Dermis blood vessel endothelial cell (primary cell): ENCODE results near the gene EIF4A3. TPM values are rescaled to one million over a fixed set of nuclear protein-coding genes. Genes with fewer than 3 reads are reported as not detected.

ENCODE experiments used
- DNase-seq: peaks from one replicate; pipeline ENCODE4 v3.0.0; 2010
- total RNA-seq: library from RNA; depleted of rRNA; stranded (reverse); fragments of >200 nt; gene quantifications from 2 replicates; pipeline ENCODE4 v1.2.3, GENCODE V29; 2014

Gene EIF4A3
- total RNA-seq, 1 donor from 2014 or later: 99.6 TPM

DNA sequence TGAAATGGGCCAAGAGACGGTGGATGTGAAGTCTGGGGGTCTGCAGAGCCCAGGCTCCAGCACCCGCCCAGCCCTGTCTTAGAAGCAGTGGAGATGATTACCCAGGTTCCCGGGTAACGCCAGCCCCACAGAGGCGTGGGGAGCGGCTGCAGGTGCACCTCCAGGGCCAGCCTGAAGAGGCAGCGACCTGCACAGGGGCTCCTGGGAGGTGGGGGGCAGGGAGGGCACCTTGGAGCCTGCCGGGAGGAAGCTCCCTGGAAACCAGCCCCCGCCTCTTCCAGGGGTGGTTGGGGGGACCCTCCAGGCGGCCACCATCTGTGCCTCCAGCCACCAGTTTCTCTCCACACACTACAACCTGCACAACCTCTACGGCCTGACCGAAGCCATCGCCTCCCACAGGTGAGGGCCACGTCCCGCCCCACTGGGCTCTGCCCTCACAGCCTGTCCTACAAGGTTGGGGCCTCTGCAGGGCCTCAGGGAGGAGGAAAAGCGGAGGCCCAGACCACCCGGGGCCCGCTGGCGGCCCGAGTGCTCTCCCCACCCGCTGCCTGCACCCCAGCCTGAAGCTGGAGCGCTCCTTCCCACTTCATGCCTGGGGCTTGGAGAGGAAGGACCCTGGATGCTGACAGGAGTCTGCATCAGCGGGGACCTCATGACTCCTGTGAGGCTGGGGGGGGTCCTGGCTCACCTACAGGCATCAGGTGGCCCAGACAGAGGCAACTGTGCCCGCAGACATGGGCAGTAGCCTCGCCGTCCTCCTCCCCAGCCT lies 35.0 kb downstream of the EIF4A3 start:
- DNase-seq: no peak

DNA sequence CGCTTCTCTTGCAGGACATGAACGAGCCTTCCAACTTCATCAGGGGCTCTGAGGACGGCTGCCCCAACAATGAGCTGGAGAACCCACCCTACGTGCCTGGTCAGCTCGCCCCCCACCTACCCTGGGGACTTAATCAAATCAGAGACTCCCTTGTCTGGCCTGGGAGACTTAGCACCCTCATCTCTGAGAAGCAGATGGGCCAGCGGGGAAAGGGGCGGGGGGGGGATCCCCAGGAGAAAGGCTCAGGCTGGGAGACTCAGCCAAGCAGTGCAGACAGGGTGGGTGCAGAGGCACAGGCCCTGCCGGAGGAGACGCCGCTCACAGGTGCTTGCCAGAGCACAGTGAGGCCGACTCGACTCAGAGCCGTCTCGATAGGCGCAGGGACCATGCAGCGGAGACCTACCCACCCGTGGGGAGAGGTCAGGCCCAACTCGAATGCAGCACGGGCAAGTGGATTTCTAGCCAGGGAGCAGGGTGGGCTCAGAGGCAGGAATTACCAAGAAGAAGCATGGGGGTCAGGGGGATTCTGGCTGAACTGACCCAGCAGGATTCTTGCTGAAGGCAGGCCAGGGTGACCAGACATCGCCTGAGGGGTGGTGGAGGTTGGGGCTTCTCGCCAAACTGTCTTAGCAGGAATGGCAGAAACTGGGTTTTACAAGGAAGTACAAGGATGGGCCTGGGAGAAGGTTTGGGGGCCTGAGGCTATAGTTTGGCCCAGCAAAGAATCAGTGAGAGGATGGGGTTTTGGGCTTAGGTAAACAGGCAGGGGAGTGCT lies 35.8 kb downstream of the EIF4A3 start:
- DNase-seq: no peak

DNA sequence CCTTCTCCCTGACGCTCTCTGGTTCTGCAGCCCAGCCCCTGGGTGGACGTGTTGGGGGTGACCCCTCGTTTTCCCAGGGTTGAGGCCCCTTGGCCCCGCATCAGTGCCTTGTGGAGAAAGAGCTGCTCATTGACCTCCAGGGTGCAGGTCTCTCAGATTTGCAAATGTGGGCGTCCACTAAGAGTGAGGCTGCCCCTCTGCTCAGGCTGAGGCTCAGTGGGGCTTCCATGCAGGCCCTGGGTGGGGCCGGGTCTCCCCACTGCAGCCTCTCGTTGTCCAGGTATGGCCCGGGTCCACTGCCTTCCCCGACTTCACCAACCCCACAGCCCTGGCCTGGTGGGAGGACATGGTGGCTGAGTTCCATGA lies 36.5 kb downstream of the EIF4A3 start:
- DNase-seq: no peak

DNA sequence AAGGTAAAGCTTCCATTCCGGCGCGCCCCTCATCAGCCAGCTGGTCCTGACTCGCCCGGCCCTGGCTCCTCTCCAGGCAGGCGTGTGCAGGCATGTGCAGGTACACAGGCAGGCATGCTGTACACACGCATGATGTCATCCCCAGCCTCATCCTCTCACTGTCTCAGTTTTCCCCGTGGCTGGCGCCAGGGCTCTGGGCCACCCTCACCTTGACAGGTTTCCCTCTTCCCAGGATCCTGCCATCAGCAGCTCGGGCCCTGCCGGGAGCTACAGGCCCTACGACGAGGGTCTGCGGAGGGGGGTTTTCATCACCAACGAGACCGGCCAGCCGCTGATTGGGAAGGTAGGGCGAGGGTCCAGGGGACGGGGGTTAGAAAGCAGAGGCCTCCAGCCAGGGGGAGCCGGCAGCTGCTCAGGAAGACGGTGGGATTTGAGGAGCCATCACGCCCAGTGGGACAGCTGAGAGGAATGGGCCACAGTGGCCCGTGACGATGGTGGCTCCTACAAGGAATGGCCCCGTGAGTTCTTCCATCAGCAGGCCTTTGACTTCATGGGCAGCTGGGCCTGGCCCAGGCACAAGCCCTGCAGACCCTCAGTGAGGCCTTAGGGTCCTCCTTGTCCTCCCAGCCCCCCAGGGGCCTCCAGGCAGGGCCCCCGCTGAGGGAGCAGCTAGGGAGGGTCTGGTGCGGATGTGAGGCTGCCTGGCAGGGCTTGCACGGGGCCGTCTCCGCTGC lies 37.0 kb downstream of the EIF4A3 start:
- no peak for DNase-seq

DNA sequence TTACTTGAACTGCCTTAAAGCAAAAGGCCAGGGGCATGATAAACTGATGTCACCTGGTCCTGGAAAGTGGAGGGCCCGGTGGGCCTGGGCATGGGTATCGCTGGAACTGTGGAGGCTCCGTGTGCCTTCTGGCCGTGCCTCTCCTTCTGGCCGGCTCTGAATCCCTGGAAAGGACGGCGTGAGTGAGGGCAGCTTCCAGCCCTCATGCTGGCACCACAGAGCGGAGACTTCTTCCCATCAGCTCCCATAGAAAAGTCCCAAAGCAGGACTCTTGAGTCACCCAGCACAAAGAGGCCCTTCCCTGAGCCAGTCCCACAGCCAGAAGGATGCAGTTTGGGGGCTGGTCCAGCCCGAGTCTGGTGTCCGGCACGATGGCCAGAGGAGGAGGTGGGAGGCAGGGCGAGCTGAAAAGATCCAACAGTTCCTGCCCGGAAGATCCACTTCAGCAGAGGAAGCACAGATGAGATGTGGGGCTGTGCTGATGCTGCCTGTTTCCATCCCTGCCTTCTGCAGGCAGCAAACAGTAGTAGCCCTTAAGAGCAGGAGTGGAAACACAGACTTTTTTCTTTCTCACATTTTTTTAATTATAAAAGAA lies 37.8 kb downstream of the EIF4A3 start:
- DNase-seq: no peak

DNA sequence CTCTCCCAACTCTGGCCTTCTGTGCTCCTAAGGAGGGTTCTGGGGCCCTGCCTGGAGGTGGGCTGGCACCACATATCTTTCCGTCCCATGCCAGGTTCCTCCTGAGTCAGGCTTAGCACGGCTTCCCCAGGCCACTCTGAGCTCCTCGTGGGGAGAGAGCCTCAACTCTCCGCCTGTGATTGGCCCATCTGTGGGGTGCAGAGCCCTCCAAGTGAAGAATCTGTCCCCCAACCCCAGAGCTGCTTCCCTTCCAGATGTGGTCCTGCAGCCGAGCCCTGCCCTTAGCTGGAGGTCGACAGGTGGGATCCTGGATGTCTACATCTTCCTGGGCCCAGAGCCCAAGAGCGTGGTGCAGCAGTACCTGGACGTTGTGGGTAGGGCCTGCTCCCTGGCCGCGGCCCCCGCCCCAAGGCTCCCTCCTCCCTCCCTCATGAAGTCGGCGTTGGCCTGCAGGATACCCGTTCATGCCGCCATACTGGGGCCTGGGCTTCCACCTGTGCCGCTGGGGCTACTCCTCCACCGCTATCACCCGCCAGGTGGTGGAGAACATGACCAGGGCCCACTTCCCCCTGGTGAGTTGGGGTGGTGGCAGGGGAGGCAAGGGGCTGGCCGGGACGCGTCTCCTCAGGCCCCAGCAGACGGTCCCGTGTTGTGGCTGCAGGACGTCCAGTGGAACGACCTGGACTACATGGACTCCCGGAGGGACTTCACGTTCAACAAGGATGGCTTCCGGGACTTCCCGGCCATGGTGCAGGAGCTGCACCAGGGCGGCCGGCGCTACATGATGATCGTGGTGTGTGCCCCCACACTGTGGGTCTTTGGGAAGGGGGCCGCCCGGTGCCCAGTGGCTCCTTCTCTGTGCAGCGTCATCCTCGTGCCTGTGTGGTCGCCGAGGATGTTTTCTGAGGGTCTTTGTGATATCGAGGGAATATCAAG lies 38.6 kb downstream of the EIF4A3 start:
- no peak for DNase-seq

DNA sequence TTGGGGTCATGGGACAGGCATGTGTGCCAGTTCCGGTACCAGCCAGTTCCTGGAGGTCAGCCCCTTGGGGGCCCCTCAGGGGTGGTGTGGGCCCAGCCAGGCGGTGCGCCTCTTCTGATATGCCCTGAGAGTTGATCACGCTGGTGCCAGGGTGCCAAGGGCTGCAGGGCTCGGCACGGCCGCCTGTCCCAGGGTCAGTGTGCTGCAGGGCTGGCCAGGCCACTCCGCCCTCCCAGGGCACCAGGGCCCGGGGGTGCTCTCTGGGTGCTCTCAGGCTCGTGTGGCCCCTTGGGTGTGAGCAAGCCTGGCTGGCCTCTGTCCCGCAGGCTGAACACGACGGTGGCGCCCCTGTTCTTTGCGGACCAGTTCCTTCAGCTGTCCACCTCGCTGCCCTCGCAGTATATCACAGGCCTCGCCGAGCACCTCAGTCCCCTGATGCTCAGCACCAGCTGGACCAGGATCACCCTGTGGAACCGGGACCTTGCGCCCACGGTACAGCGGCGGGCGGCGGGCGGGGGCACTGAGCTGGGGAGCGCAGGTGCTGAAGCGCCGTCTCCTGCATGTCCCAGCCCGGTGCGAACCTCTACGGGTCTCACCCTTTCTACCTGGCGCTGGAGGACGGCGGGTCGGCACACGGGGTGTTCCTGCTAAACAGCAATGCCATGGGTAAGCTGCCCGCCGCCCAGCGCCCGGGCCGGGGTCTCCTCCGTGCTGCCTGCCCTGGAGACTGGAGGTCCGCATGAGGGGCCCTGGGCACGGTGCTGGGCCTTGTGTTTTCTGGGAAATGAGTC lies 39.5 kb downstream of the EIF4A3 start:
- DNase-seq: no peak

DNA sequence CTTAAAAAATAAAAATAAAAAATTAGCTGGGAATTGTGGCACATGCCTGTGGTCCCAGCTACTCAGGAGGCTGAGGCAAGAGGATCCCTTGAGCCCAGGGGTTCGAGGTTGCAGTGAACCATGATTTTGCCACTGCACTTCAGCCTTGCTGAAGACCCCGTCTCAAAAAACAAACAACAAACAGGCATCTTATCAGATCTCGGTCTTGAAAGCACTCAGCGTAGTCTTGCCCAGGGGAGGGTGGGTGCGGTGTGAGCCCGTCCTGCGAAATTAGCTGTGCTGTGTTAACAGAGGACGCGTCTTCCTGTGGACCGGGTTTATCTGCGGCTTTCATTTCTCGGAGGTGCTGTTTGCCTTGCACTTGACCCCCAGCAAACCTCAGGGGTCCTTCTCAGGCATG lies 40.2 kb downstream of the EIF4A3 start:
- DNase-seq: no peak

DNA sequence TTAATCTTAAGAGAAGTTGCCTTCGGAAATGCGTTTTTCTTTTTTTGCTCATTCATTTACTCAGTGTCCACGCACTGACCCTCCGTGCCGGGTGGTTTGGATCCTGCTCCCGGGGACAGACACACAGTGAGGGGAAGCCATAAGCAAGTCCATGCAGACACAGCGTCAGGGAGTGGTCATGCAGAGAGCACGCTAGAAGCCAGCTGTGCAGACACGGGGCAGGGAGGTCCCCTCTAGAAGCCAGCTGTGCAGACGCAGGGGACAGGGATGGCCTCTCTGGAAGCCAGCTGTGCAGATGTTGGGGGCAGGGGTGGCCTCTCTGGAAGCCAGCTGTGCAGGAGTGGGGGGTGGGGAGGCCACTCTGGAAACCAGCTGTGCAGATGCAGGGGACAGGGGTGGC lies 40.8 kb downstream of the EIF4A3 start:
- no peak for DNase-seq

DNA sequence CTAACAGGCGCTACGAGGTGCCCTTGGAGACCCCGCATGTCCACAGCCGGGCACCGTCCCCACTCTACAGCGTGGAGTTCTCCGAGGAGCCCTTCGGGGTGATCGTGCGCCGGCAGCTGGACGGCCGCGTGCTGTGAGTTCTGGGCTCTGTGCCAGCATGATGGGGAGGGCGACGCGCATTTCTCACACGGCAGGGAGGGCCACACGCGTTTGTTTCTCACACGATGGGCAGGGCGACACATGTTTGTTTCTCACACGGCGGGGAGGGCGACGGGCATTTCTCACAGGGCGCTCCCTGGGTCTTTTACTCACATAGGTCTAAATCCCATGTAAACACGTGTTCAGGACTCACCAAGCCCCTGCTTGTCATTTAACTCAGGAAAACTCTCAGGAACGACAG lies 41.2 kb downstream of the EIF4A3 start:
- peak; percentile 14 for DNase-seq

DNA sequence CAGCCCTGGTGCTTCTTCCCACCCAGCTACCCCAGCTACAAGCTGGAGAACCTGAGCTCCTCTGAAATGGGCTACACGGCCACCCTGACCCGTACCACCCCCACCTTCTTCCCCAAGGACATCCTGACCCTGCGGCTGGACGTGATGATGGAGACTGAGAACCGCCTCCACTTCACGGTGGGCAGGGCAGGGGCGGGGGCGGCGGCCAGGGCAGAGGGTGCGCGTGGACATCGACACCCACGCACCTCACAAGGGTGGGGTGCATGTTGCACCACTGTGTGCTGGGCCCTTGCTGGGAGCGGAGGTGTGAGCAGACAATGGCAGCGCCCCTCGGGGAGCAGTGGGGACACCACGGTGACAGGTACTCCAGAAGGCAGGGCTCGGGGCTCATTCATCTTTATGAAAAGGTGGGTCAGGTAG lies 42.0 kb downstream of the EIF4A3 start:
- no peak for DNase-seq

DNA sequence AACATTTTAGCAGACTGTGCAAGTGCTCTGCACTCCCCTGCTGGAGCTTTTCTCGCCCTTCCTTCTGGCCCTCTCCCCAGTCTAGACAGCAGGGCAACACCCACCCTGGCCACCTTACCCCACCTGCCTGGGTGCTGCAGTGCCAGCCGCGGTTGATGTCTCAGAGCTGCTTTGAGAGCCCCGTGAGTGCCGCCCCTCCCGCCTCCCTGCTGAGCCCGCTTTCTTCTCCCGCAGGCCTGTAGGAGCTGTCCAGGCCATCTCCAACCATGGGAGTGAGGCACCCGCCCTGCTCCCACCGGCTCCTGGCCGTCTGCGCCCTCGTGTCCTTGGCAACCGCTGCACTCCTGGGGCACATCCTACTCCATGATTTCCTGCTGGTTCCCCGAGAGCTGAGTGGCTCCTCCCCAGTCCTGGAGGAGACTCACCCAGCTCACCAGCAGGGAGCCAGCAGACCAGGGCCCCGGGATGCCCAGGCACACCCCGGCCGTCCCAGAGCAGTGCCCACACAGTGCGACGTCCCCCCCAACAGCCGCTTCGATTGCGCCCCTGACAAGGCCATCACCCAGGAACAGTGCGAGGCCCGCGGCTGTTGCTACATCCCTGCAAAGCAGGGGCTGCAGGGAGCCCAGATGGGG lies 42.5 kb downstream of the EIF4A3 start:
- DNase-seq: peak; percentile 10

DNA sequence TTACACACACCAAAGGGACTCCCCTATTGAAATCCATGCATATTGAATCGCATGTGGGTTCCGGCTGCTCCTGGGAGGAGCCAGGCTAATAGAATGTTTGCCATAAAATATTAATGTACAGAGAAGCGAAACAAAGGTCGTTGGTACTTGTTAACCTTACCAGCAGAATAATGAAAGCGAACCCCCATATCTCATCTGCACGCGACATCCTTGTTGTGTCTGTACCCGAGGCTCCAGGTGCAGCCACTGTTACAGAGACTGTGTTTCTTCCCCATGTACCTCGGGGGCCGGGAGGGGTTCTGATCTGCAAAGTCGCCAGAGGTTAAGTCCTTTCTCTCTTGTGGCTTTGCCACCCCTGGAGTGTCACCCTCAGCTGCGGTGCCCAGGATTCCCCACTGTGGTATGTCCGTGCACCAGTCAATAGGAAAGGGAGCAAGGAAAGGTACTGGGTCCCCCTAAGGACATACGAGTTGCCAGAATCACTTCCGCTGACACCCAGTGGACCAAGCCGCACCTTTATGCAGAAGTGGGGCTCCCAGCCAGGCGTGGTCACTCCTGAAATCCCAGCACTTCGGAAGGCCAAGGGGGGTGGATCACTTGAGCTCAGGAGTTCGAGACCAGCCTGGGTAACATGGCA lies 43.4 kb downstream of the EIF4A3 start:
- DNase-seq: no peak

DNA sequence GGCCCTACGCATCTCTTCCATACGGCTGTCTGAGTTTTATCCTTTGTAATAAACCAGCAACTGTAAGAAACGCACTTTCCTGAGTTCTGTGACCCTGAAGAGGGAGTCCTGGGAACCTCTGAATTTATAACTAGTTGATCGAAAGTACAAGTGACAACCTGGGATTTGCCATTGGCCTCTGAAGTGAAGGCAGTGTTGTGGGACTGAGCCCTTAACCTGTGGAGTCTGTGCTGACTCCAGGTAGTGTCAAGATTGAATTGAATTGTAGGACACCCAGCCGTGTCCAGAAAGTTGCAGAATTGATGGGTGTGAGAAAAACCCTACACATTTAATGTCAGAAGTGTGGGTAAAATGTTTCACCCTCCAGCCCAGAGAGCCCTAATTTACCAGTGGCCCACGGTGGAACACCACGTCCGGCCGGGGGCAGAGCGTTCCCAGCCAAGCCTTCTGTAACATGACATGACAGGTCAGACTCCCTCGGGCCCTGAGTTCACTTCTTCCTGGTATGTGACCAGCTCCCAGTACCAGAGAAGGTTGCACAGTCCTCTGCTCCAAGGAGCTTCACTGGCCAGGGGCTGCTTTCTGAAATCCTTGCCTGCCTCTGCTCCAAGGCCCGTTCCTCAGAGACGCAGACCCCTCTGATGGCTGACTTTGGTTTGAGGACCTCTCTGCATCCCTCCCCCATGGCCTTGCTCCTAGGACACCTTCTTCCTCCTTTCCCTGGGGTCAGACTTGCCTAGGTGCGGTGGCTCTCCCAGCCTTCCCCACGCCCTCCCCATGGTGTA lies 44.1 kb downstream of the EIF4A3 start:
- no peak for DNase-seq

DNA sequence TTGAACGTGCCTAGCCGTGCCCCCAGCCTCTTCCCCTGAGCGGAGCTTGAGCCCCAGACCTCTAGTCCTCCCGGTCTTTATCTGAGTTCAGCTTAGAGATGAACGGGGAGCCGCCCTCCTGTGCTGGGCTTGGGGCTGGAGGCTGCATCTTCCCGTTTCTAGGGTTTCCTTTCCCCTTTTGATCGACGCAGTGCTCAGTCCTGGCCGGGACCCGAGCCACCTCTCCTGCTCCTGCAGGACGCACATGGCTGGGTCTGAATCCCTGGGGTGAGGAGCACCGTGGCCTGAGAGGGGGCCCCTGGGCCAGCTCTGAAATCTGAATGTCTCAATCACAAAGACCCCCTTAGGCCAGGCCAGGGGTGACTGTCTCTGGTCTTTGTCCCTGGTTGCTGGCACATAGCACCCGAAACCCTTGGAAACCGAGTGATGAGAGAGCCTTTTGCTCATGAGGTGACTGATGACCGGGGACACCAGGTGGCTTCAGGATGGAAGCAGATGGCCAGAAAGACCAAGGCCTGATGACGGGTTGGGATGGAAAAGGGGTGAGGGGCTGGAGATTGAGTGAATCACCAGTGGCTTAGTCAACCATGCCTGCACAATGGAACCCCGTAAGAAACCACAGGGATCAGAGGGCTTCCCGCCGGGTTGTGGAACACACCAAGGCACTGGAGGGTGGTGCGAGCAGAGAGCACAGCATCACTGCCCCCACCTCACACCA lies 44.8 kb downstream of the EIF4A3 start:
- peak; percentile 40 for DNase-seq

DNA sequence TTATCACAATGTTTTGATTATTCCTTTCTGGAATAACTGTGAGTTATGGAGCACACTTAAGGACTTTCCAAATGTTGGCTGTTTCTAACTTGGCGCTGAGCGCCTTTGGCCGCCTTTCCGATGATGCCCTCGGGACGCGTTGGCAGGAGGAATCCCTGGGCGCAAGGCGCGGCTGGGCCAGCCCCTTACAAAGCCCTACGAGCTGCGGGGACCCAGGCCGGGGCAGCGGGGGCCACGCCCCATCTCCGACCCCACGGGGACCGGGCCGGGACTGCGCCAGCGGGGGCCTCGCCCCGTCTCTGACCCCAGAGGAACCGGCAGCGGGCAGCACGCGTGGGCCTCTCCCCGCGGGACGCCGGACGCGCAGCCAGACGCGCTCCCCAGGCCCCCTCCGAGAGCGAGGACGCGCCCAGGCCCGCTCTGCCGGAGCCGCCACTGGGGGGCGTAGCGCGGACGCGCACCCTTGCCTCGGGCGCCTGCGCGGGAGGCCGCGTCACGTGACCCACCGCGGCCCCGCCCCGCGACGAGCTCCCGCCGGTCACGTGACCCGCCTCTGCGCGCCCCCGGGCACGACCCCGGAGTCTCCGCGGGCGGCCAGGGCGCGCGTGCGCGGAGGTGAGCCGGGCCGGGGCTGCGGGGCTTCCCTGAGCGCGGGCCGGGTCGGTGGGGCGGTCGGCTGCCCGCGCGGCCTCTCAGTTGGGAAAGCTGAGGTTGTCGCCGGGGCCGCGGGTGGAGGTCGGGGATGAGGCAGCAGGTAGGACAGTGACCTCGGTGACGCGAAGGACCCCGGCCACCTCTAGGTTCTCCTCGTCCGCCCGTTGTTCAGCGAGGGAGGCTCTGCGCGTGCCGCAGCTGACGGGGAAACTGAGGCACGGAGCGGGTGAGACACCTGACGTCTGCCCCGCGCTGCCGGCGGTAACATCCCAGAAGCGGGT lies 45.6 kb downstream of the EIF4A3 start, which contains the start of gene GAA:
TSS of gene GAA (plus strand) at position 571 of the 935 bp plus-strand sequence. CDS start 3,006 bp downstream, outside the sequence.
- peak; percentile 92 for DNase-seq

DNA sequence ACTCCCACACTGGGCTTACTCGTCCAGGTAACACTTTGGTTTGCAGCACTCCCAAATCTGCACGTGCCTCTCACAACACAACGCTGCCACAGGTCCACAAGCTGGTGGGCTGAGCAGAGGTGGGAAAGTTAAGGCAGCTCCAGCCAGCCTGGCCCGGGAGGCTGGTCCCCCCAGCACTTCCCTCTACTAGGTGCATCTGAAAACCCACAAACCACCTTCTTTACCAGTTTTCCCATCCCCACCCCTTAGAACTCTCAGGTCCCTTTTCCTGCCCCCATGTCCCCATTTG lies 46.9 kb downstream of the EIF4A3 start:
- DNase-seq: no peak
